Measurements from ENCODE around the gene ARHGAP30.
"Not testable (repeated sequence)": the region's sequence is repeated elsewhere in the genome, so short reads cannot be mapped to it uniquely, and the experiment has no call there.

ARHGAP30 gene

DNA sequence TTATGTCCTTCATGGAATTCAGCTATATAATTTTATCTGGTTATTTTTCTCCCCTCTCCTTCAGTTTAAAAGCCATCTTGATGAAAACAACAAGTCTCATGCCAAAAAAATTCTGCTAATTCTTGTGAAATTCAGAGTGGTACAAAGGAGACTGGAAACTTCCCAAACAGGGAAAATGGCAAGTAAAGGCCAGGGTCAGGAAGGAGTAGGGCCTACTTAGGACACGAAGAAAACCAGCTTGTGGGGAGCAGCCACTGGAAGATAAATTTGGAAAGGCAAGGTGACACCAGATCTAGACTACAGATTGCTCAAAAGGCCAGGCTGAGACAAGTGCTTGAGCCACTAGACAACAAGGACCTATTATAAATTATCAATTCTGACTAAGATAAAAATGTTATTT, 37.3 kb downstream of the ARHGAP30 start:
- TF ChIP-seq, protein P1, sequence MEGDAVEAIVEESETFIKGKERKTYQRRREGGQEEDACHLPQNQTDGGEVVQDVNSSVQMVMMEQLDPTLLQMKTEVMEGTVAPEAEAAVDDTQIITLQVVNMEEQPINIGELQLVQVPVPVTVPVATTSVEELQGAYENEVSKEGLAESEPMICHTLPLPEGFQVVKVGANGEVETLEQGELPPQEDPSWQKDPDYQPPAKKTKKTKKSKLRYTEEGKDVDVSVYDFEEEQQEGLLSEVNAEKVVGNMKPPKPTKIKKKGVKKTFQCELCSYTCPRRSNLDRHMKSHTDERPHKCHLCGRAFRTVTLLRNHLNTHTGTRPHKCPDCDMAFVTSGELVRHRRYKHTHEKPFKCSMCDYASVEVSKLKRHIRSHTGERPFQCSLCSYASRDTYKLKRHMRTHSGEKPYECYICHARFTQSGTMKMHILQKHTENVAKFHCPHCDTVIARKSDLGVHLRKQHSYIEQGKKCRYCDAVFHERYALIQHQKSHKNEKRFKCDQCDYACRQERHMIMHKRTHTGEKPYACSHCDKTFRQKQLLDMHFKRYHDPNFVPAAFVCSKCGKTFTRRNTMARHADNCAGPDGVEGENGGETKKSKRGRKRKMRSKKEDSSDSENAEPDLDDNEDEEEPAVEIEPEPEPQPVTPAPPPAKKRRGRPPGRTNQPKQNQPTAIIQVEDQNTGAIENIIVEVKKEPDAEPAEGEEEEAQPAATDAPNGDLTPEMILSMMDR (conservative IDR thresholded peaks at IDR 0.05; ENCODE audit: low read depth, low read length) = no peak
- Histone ChIP-seq H3K27ac (no peak overlapping the region), H2AFZ (ENCODE audit: low read depth) (no peak overlapping the region), H3K79me2 (ENCODE audit: insufficient read depth, low read depth) (no peaks in the 10 kb centered on the region), H4K20me1 (ENCODE audit: insufficient read depth) (no peaks in the 10 kb centered on the region), H3K27me3 (ENCODE audit: insufficient read depth, low read depth) (no peaks in the 10 kb centered on the region), H3K4me3 (IDR thresholded peaks at IDR 0.05; ENCODE audit: insufficient read depth, low read depth, low read length) (no peak overlapping the region), H3K9ac (no peak overlapping the region), H3K4me2 (no peak overlapping the region; the same call in 1 of the 2 replicates), H3K36me3 (ENCODE audit: insufficient read depth) (no peaks in the 10 kb centered on the region), H3K4me1 (ENCODE audit: low read depth, poor library complexity, severe bottlenecking) (peaks cover 16% of the 10 kb centered on the region)

DNA sequence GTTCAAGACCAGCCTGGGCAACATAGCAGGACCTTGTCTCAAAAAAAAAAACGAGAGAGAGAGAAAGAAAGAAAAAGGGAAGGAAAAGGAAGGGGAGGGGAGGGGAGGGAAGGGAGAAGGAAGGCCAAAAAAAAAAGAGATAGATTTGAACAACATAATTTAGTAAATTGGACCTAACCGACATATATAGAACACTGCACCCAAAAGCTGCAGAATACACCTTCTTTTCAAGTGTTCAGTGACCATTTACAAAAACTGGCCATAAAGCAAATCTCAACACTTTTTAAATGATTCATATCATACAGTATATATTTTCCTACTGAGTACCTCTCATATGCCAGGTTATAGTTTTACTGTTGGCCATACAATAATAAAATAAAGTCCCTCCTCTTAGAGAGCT, 37.8 kb downstream of the ARHGAP30 start:
- Histone ChIP-seq H3K9ac (no peak overlapping the region), H3K79me2 (ENCODE audit: insufficient read depth, low read depth) (no peaks in the 10 kb centered on the region), H4K20me1 (ENCODE audit: insufficient read depth) (no peaks in the 10 kb centered on the region), H3K27ac (no peak overlapping the region), H2AFZ (ENCODE audit: low read depth) (no peak overlapping the region), H3K4me3 (IDR thresholded peaks at IDR 0.05; ENCODE audit: insufficient read depth, low read depth, low read length) (no peak overlapping the region), H3K4me1 (ENCODE audit: low read depth, poor library complexity, severe bottlenecking) (peaks cover 16% of the 10 kb centered on the region), H3K27me3 (ENCODE audit: insufficient read depth, low read depth) (no peaks in the 10 kb centered on the region), H3K4me2 (no peak overlapping the region), H3K36me3 (ENCODE audit: insufficient read depth) (no peaks in the 10 kb centered on the region)
- TF ChIP-seq, protein P1 (conservative IDR thresholded peaks at IDR 0.05; ENCODE audit: low read depth, low read length) = no peak

DNA sequence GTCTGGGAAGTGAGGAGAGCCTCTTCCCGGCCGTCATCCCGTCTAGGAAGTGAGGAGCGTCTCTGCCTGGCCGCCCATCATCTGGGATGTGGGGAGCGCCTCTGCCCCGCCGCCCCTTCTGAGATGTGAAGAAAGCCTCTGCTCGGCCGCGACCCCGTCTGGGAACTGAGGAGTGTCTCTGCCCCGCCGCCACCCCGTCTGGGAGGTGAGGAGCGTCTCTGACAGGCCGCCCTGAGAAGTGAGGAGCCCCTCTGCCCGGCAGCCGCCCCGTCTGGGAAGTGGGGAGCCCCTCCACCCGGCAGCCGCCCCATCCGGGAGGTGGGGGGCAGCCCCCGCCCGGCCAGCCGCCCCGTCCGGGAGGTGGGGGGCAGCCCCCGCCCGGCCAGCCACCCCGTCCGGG, 40.2 kb downstream of the ARHGAP30 start:
- H3K36me3 ChIP-seq (ENCODE audit: insufficient read depth); H3K4me3 ChIP-seq (IDR thresholded peaks at IDR 0.05; ENCODE audit: insufficient read depth, low read depth, low read length); H3K9ac ChIP-seq; H3K27ac ChIP-seq; H4K20me1 ChIP-seq (ENCODE audit: insufficient read depth); H2AFZ ChIP-seq (ENCODE audit: low read depth); H3K4me2 ChIP-seq; H3K27me3 ChIP-seq (ENCODE audit: insufficient read depth, low read depth); H3K79me2 ChIP-seq (ENCODE audit: insufficient read depth, low read depth): not testable (repeated sequence)
- H3K4me1 ChIP-seq (ENCODE audit: low read depth, poor library complexity, severe bottlenecking) = peaks cover 16% of the 10 kb centered on the region

DNA sequence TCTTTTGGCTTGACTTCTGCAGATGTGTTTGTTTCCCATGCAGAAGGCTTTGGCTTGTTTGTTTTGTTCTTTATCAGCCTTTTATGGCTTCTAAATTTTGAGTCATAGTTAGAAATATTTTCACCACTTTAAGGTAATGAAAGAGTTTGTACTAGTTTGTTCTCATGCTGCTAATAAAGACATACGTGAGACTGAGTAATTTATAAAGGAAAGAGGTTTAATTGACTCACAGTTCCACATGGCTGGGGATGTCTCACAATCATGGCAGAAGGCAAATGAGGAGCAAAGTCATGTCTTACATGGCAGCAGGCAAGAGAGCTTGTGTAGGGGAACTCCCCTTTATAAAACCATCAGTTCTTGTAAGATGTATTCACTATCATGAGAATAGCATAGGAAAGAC, 42.7 kb downstream of the ARHGAP30 start:
- H3K4me2 ChIP-seq; H3K27ac ChIP-seq; H4K20me1 ChIP-seq (ENCODE audit: insufficient read depth); H3K4me3 ChIP-seq (IDR thresholded peaks at IDR 0.05; ENCODE audit: insufficient read depth, low read depth, low read length); H3K79me2 ChIP-seq (ENCODE audit: insufficient read depth, low read depth); H2AFZ ChIP-seq (ENCODE audit: low read depth); H3K4me1 ChIP-seq (ENCODE audit: low read depth, poor library complexity, severe bottlenecking); H3K36me3 ChIP-seq (ENCODE audit: insufficient read depth); H3K27me3 ChIP-seq (ENCODE audit: insufficient read depth, low read depth); H3K9ac ChIP-seq: not testable (repeated sequence)

DNA sequence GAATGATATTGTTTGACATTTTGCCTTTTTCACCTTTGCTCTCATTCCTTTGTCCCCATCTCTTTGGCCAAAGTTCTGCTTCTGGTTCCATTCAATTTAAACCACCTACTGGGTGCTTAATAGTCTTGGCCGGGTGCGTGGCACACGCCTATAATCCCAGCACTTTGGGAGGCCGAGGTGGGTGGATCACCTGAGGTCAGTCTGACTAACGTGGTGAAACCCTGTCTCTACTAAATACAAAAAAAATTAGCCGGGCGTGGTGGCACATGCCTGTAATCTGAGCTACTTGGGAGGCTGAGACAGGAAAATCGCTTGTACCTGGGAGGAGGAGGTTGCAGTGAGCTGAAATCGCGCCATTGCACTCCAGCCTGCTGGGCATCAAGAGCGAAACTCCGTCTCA, 47.3 kb downstream of the ARHGAP30 start:
- H3K9ac ChIP-seq; H2AFZ ChIP-seq (ENCODE audit: low read depth); H3K27ac ChIP-seq; H3K36me3 ChIP-seq (ENCODE audit: insufficient read depth); H3K4me3 ChIP-seq (IDR thresholded peaks at IDR 0.05; ENCODE audit: insufficient read depth, low read depth, low read length); H4K20me1 ChIP-seq (ENCODE audit: insufficient read depth); H3K79me2 ChIP-seq (ENCODE audit: insufficient read depth, low read depth): not testable (repeated sequence)
- peak overlapping the region; percentile 55; the same call in 1 of the 2 replicates for H3K4me2 ChIP-seq
- peaks cover 20% of the 10 kb centered on the region for H3K4me1 ChIP-seq (ENCODE audit: low read depth, poor library complexity, severe bottlenecking)
- H3K27me3 ChIP-seq (ENCODE audit: insufficient read depth, low read depth) = peaks cover 10% of the 10 kb centered on the region; the same call in 1 of the 2 replicates

DNA sequence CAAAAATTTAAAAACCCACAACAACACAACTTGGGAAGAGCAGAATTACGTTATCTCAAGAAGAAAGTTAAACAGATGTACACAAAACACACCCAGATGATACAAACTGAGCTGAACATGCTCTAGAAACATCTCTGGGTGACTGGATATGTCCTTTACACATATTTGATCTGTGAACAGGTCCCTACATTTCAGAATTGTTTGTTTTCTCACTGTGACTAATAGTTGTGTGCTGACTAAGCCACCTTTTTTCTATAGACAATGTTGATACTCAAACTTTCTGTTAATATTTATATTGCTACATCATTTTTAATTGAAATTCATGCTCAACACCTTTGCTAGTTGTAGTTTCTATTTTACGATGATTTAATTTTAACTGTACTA, 47.7 kb downstream of the ARHGAP30 start:
- H4K20me1 ChIP-seq (ENCODE audit: insufficient read depth) = no peaks in the 10 kb centered on the region
- H3K4me3 ChIP-seq (IDR thresholded peaks at IDR 0.05; ENCODE audit: insufficient read depth, low read depth, low read length) = no peak overlapping the region
- H3K9ac ChIP-seq = no peak overlapping the region
- H3K36me3 ChIP-seq (ENCODE audit: insufficient read depth) = no peaks in the 10 kb centered on the region
- peak overlapping the region; percentile 88; the same call in 1 of the 2 replicates for H2AFZ ChIP-seq (ENCODE audit: low read depth)
- no peaks in the 10 kb centered on the region for H3K79me2 ChIP-seq (ENCODE audit: insufficient read depth, low read depth)
- TF ChIP-seq, protein P1 (conservative IDR thresholded peaks at IDR 0.05; ENCODE audit: low read depth, low read length) = no peak
- peaks cover 10% of the 10 kb centered on the region; the same call in 1 of the 2 replicates for H3K27me3 ChIP-seq (ENCODE audit: insufficient read depth, low read depth)
- peak overlapping the region; percentile 55 for H3K4me2 ChIP-seq
- peaks cover 20% of the 10 kb centered on the region for H3K4me1 ChIP-seq (ENCODE audit: low read depth, poor library complexity, severe bottlenecking)
- no peak overlapping the region for H3K27ac ChIP-seq
